ENCODE measurements around the gene PBX3.

GRCh38 chr9:125749951-125750626 lies 2.9 kb downstream of the PBX3 start:
- TF ChIP-seq CTCF (IDR thresholded peaks at IDR 0.05) (no peak), POLR2A (IDR thresholded peaks at IDR 0.05) (no peak)
